ENCODE data around the gene PDCD7. TPM values are rescaled to one million over a fixed set of nuclear protein-coding genes. Genes with fewer than 3 reads are reported as not detected.

The PDCD7 gene
- total and polyA plus RNA-seq, 2 of the 13 experiments (the other 11 are each of a cell fraction or from before 2014, with no cell fraction given) = 10.1 to 14.7 TPM

DNA sequence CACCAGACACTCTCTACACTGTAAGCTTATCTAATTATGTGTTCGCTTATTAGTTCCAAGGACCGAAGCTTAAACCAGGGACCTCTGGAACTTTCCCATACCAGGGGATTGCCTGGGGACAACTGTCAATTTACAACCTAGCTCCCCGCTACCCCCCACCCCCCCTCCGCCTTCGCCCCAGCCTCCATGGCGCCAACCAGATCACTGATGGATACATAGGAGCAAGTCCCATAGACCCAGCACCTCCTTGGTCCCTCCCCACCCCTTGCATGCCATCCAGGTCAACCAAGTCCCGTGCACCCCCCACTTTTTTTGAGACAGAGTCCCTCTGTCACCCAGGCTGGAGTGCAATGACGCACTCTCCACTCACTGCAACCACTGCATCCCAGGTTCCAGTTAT, 930 bp upstream of the PDCD7 start:
- no peaks in the 10 kb centered on the region; a peak in 1 of 5 replicates for H3K27me3 ChIP-seq (ENCODE audit: control insufficient read depth in 1 of 2, insufficient read depth in 2 of 2, low read length in 2 of 2)
- DNase-seq (ENCODE audit: low spot score) = no peak
- WGBS (ENCODE audit: low lambda C conversion rate) = 99% methylated on average over 8 of the region's 8 CpGs
- no peak overlapping the region for H2AFZ ChIP-seq (ENCODE audit: low read length)
- POLR2A ChIA-PET = interaction anchor here (0.8 to 1.4 kb wide), 3 partner anchors 13 to 51 kb away, joined by 3 to 7 read pairs (median 5); partner anchors contain the start of gene CLPX
- no peak for FAIRE-seq
- BruUV-seq (replicated peaks) = no TSS peak
- H3K27ac ChIP-seq (ENCODE audit: extremely low read length, insufficient read depth, low read length) = no peak overlapping the region
- CTCF ChIA-PET (ENCODE audit: low intra/inter-chr PET ratio, low total read pairs) = no interaction called here
- peaks cover 6% of the 10 kb centered on the region for H4K20me1 ChIP-seq (ENCODE audit: insufficient read depth, low read length)
- intact Hi-C loops (cut with micrococcal nuclease; ENCODE audit: unreplicated experiment) (loop anchor here (1.0 kb wide), 1 partner anchor 101 kb away; no protein-coding TSS in a partner anchor), in situ Hi-C loops (cut with HindIII; ENCODE audit: extremely low pct_ligation_motif_present, low pct_unique_long_range_greater_than_20kb) (no loop called here)
- peaks cover 16% of the 10 kb centered on the region for H3K79me2 ChIP-seq (ENCODE audit: insufficient read depth, low read length)
- ATAC-seq = no peak
- peak overlapping the region; percentile 87 to 97 (median 89) for H3K4me3 ChIP-seq (replicated peaks in 1 of 3; ENCODE audit: insufficient read depth in 1 of 3, low read depth in 2 of 3, low read length in 3 of 3)
- peaks cover 22% of the 10 kb centered on the region for H3K4me1 ChIP-seq (ENCODE audit: insufficient read depth, low read length)
- peak overlapping the region; percentile 96 for H3K4me2 ChIP-seq (ENCODE audit: low read depth, low read length)
- peaks cover 6 to 7% of the 10 kb centered on the region in 2 experiments; a peak in 3 of 5 replicates for H3K36me3 ChIP-seq (replicated peaks in 1 of 2; ENCODE audit: control insufficient read depth in 1 of 2, insufficient read depth in 2 of 2, low read length in 2 of 2)
- H3K9me3 ChIP-seq (ENCODE audit: low read length) = peaks cover 14% of the 10 kb centered on the region; the same call in 1 of the 2 replicates
- peak overlapping the region; percentile 92 for H3K9ac ChIP-seq (ENCODE audit: insufficient read depth, low read depth, low read length)
- TF ChIP-seq, protein P1, sequence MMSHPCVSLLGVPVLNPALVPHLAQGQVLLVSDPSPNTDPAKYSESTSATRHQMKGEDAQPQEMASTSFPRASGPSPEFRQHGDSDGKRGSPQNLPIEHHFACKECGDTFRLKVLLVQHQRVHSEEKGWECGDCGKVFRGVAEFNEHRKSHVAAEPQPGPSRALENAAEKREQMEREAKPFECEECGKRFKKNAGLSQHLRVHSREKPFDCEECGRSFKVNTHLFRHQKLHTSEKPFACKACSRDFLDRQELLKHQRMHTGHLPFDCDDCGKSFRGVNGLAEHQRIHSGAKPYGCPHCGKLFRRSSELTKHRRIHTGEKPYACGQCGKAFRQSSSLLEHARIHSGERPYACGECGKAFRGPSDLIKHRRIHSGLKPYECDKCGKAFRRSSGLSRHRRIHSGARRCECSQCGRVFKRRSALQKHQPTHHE (CRISPR knock-in tag; IDR thresholded peaks at IDR 0.05; ENCODE audit: borderline replicate concordance) = no peak
- no peak for TF ChIP-seq ZNF451 (CRISPR knock-in tag; IDR thresholded peaks at IDR 0.05)
- TF ChIP-seq, protein P2, sequence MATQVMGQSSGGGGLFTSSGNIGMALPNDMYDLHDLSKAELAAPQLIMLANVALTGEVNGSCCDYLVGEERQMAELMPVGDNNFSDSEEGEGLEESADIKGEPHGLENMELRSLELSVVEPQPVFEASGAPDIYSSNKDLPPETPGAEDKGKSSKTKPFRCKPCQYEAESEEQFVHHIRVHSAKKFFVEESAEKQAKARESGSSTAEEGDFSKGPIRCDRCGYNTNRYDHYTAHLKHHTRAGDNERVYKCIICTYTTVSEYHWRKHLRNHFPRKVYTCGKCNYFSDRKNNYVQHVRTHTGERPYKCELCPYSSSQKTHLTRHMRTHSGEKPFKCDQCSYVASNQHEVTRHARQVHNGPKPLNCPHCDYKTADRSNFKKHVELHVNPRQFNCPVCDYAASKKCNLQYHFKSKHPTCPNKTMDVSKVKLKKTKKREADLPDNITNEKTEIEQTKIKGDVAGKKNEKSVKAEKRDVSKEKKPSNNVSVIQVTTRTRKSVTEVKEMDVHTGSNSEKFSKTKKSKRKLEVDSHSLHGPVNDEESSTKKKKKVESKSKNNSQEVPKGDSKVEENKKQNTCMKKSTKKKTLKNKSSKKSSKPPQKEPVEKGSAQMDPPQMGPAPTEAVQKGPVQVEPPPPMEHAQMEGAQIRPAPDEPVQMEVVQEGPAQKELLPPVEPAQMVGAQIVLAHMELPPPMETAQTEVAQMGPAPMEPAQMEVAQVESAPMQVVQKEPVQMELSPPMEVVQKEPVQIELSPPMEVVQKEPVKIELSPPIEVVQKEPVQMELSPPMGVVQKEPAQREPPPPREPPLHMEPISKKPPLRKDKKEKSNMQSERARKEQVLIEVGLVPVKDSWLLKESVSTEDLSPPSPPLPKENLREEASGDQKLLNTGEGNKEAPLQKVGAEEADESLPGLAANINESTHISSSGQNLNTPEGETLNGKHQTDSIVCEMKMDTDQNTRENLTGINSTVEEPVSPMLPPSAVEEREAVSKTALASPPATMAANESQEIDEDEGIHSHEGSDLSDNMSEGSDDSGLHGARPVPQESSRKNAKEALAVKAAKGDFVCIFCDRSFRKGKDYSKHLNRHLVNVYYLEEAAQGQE (IDR thresholded peaks at IDR 0.05; ENCODE audit: borderline replicate concordance in 1 of 2, low read depth in 1 of 2, low read length in 2 of 2) = no peak
- no peak for TF ChIP-seq SPEN (CRISPR knock-in tag; IDR thresholded peaks at IDR 0.05; ENCODE audit: low read depth)
- TF ChIP-seq SALL1 (CRISPR knock-in tag; IDR thresholded peaks at IDR 0.05) = no peak
- no peak for TF ChIP-seq NPAS2 (CRISPR knock-in tag; IDR thresholded peaks at IDR 0.05; ENCODE audit: borderline replicate concordance)
- no peak for TF ChIP-seq TAF15 (IDR thresholded peaks at IDR 0.05; ENCODE audit: low read depth, low read length, poor library complexity, severe bottlenecking)
- no peak for TF ChIP-seq YEATS4 (CRISPR knock-in tag; IDR thresholded peaks at IDR 0.05; ENCODE audit: borderline replicate concordance)
- TF ChIP-seq ZNF607 (CRISPR knock-in tag; IDR thresholded peaks at IDR 0.05; ENCODE audit: borderline replicate concordance) = no peak
- no peak for TF ChIP-seq KDM3A (CRISPR knock-in tag; IDR thresholded peaks at IDR 0.05; ENCODE audit: low read depth)
- no peak for TF ChIP-seq MTA3 (CRISPR knock-in tag; IDR thresholded peaks at IDR 0.05)
- TF ChIP-seq SOX6 (IDR thresholded peaks at IDR 0.05) = no peak
- no peak for TF ChIP-seq SOX6 (CRISPR knock-in tag; IDR thresholded peaks at IDR 0.05)
- TF ChIP-seq HDAC6 (IDR thresholded peaks at IDR 0.05; ENCODE audit: low read depth, low read length) = no peak
- TF ChIP-seq ARID3A (IDR thresholded peaks at IDR 0.05; ENCODE audit: low read depth, low read length) = no peak
- no peak for TF ChIP-seq ZNF569 (CRISPR knock-in tag; IDR thresholded peaks at IDR 0.05; ENCODE audit: borderline replicate concordance)
- TF ChIP-seq ZBTB26 (CRISPR knock-in tag; IDR thresholded peaks at IDR 0.05; ENCODE audit: borderline replicate concordance) = no peak

All from HepG2 (cell line).